Stimulated activated CD4-positive, alpha-beta T cell treated with anti-CD3 and anti-CD28 coated beads, Interleukin-1b, Interleukin-23, amount 100 ng/mL, for 4 hours (primary cell): ENCODE results near the gene DSG4.

Experiments used
- DNase-seq, 2 donors: peaks; one replicate each; pipeline ENCODE4 v3.0.0-alpha.2; 2020; ENCODE audit warnings: low read depth in 2 of 2

The DSG4 gene

DNA sequence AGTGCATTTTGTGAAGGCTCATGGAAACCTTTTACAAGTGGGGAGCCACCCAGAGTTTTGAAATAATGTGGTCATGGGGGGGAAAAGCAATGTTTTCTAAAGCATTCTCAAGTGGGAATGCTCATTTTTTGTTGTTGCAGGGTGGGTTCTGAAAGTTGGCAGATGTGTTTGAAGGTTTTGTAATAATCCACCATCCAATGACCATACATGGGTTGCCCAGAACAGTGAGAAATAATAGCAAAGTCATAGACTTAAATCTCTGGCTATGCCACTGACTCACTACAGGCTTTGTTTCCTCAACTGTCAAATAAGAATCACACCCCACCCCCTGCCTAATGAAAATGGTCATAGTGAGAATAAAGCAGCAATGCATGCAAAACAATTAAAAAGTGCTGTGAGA, 73.8 kb downstream of the DSG4 start:
- no peak for DNase-seq

DNA sequence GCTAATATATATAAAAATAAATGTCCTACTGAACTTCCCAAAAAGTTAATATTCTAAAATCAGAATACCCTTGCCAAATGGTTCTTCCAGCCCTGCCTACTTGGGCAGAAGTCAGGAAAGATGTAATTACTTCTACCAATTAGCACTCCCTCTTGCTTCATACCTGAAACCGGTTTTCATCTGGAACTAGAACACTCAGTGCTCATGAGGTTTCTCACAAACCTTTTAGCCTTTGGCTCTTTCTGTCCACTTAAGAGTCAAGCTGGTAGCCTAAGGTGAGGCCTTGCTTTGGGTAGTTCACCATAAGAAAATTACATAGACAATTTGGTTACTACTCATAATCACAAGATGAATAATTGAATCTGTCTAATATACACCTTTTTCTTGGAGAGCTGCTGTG, 75.0 kb downstream of the DSG4 start:
- no peak for DNase-seq

DNA sequence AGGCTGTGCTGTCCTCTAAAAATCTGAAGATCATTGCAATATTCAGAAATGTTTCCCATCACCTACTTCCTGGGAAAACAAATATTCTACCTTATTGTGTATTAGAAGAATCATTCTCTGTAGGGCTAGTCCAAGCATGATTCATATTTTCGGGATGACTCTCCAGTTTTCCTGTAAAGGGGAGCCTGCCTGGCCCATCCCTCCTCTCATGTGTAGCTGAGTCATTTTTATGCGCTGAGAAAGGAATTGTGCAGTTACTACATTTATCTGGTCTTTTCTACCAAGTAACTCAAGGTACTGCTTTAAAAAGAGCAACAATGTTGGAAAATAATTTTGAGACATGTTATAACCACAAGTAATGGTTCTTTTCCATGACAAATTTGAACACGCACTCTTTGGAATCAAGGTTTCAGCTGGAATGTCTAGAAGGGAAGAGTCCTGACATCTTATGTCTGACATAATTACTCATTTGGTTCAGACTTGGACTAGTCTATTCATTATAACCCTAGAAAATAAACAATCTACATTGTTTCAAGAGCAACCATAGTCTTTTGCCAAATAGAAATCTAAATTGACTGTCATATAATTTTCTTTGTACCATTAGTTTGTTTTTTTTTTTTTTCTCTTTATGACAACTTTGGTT, 77.6 kb downstream of the DSG4 start:
- DNase-seq = no peak
